Measurements from ENCODE around the gene AHDC1. TPM values are rescaled to one million over a fixed set of nuclear protein-coding genes. Genes with fewer than 3 reads are reported as not detected.

The AHDC1 gene
- total RNA-seq, 1 experiment from 2014 or later, result 18.4 TPM

- ChIA-PET POLR2A (interaction anchor here (0.6 to 4.6 kb wide), 11 partner anchors 11 to 305 kb away, joined by 3 to 37 read pairs (median 3); partner anchors contain the start of gene WASF2), CTCF (interaction anchor here (0.6 to 4.7 kb wide), 10 partner anchors 10 to 199 kb away, joined by 3 to 51 read pairs (median 4); no protein-coding TSS in a partner anchor)
- Mint-ChIP-seq H3K4me3 (ENCODE audit: unreplicated experiment) (peak overlapping the region; percentile 90), H3K4me1 (ENCODE audit: insufficient read depth, unreplicated experiment) (peaks cover 31% of the 10 kb centered on the region), H3K9me3 (ENCODE audit: unreplicated experiment) (no peaks in the 10 kb centered on the region), H3K36me3 (ENCODE audit: insufficient read depth, unreplicated experiment) (no peaks in the 10 kb centered on the region), H3K27ac (ENCODE audit: low read depth, unreplicated experiment) (peak overlapping the region; percentile 88), H3K27me3 (ENCODE audit: insufficient read depth, unreplicated experiment) (no peaks in the 10 kb centered on the region)
- BruUV-seq (replicated peaks), result no TSS peak
- TF ChIP-seq, protein P1, sequence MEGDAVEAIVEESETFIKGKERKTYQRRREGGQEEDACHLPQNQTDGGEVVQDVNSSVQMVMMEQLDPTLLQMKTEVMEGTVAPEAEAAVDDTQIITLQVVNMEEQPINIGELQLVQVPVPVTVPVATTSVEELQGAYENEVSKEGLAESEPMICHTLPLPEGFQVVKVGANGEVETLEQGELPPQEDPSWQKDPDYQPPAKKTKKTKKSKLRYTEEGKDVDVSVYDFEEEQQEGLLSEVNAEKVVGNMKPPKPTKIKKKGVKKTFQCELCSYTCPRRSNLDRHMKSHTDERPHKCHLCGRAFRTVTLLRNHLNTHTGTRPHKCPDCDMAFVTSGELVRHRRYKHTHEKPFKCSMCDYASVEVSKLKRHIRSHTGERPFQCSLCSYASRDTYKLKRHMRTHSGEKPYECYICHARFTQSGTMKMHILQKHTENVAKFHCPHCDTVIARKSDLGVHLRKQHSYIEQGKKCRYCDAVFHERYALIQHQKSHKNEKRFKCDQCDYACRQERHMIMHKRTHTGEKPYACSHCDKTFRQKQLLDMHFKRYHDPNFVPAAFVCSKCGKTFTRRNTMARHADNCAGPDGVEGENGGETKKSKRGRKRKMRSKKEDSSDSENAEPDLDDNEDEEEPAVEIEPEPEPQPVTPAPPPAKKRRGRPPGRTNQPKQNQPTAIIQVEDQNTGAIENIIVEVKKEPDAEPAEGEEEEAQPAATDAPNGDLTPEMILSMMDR (IDR thresholded peaks at IDR 0.05; ENCODE audit: unreplicated experiment), result no peak
- no peak for DNase-seq (ENCODE audit: unreplicated experiment)
- intact Hi-C loops (cut with micrococcal nuclease), result loop anchor here (1.0 kb wide), 1 partner anchor 45 kb away; no protein-coding TSS in a partner anchor
These were observed 2.6 kb downstream of the AHDC1 start for GRCh38 chr1:27601321-27601770.

DNA sequence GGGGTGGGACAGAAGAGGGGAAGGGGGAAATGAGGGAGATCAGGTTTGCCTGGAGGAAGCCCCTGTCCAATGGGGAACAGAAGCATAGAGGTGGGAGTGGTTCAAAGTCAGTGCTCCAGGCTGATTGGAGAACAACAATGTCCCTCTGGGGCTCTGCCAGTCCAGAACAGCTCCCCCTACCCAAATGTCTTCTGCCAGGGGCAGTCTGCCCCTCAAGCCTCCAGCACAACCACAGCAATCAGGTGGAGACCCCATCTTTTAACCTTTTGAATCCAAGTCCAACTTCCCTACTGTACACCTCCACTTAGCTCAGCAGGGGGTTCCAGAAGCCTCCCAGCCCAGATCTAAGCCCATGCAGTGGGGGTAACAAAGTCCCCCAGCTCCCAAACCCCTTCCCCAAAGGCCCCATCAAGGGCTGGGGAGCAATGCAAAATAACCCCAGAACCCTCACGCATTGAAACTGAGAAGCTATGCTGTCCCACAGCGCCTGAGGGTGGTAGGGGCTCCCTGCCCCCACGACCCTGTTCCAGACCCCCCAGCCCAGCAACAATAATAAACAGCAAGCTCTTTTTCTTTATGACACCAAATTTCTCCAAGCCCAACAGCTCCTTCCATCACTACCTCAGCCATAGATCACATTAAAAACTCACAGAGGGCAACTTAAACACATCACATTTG lies 3.3 kb downstream of the AHDC1 start:
- intact Hi-C loops (cut with micrococcal nuclease), result loop anchor here (1.0 kb wide), 1 partner anchor 44 kb away; no protein-coding TSS in a partner anchor
- no TSS peak for BruUV-seq (replicated peaks)
- POLR2A ChIA-PET, result interaction anchor here (0.5 to 4.6 kb wide), 11 partner anchors 10 to 304 kb away, joined by 3 to 37 read pairs (median 3); partner anchors contain the start of gene WASF2

DNA sequence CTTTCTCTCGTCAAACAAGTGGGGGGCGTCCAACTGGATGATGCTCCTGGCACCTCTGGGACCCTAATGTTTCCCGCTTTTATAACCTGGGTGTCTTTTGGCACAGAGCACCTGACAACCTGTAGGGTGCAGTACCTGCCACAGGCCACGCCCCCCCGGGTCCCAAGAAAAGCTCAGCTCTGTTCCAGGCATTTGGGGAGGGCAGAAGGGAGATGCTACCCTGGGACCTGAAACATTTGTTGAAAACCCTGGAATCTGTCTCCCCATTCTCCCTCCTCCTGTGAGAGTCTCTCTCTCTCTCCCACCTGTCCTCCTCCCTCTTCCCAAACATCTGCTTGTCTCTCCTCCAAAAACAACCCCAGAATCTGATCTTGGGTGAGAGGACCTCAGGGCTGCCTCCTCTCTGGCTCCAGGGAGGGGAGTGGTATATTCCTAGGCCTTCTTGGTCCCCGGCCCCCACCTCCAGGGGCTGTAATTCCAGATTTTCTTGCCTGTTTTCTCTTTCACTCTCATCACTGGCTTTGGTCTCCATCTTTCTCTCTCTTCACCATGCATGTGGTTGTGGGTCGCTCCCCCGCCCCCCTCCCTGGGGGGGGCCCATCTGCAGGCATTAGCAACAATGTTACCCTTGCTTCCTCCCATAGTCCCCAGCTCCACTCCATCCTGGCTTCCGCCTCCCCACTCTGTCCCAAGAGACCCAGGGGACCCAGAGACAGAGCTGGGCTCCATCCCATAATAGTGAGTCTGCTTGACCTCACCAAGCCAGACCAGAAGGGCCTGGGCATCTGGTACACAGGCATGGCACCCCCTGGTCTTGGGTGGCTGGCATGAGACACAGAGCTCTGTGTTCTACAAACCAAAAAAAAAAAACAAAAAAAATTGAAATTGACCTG lies 4.1 kb downstream of the AHDC1 start:
- ChIA-PET POLR2A (interaction anchor here (0.5 to 4.6 kb wide), 6 partner anchors 19 to 59 kb away, joined by 3 to 37 read pairs (median 4); no protein-coding TSS in a partner anchor), CTCF (interaction anchor here (0.6 to 4.7 kb wide), 9 partner anchors 9 to 644 kb away, joined by 3 to 51 read pairs (median 4); no protein-coding TSS in a partner anchor)
- H3K4me1 Mint-ChIP-seq (ENCODE audit: insufficient read depth, unreplicated experiment), result peaks cover 30% of the 10 kb centered on the region
- H3K9me3 Mint-ChIP-seq (ENCODE audit: unreplicated experiment), result no peaks in the 10 kb centered on the region
- TF ChIP-seq, protein P1 (IDR thresholded peaks at IDR 0.05; ENCODE audit: unreplicated experiment), result no peak
- no peaks in the 10 kb centered on the region for H3K36me3 Mint-ChIP-seq (ENCODE audit: insufficient read depth, unreplicated experiment)
- intact Hi-C loops (cut with micrococcal nuclease), result no loop called here
- H3K4me3 Mint-ChIP-seq (ENCODE audit: unreplicated experiment), result peak overlapping the region; percentile 90
- H3K27ac Mint-ChIP-seq (ENCODE audit: low read depth, unreplicated experiment), result peak overlapping the region; percentile 88
- DNase-seq (ENCODE audit: unreplicated experiment), result no peak
- H3K27me3 Mint-ChIP-seq (ENCODE audit: insufficient read depth, unreplicated experiment), result no peaks in the 10 kb centered on the region
- BruUV-seq (replicated peaks), result no TSS peak

More for the DNA sequence above, 3.3 kb downstream of the AHDC1 start:
- Mint-ChIP-seq H3K4me3 (ENCODE audit: unreplicated experiment) (peak overlapping the region; percentile 90), H3K27ac (ENCODE audit: low read depth, unreplicated experiment) (peak overlapping the region; percentile 88), H3K36me3 (ENCODE audit: insufficient read depth, unreplicated experiment) (no peaks in the 10 kb centered on the region), H3K9me3 (ENCODE audit: unreplicated experiment) (no peaks in the 10 kb centered on the region), H3K4me1 (ENCODE audit: insufficient read depth, unreplicated experiment) (peaks cover 30% of the 10 kb centered on the region), H3K27me3 (ENCODE audit: insufficient read depth, unreplicated experiment) (no peaks in the 10 kb centered on the region)
- DNase-seq (ENCODE audit: unreplicated experiment), result no peak
- CTCF ChIA-PET, result interaction anchor here (0.6 to 4.7 kb wide), 9 partner anchors 8 to 645 kb away, joined by 3 to 51 read pairs (median 4); no protein-coding TSS in a partner anchor
- TF ChIP-seq, protein P1 (IDR thresholded peaks at IDR 0.05; ENCODE audit: unreplicated experiment), result no peak

All from MCF 10A (cell line).